ENCODE data around the gene HDAC9. TPM values are rescaled to one million over a fixed set of nuclear protein-coding genes. Genes with fewer than 3 reads are reported as not detected.
A peak's percentile ranks its signal among the peaks of the same experiment; 100 is the strongest.

The HDAC9 gene
- total RNA-seq, 1 donor, result 55.0 TPM

GRCh38 chr7:18824157-18824556, 328.6 kb downstream of the HDAC9 start:
- DNase-seq (ENCODE audit: low read depth), result no peak
- no peak for TF ChIP-seq CTCF (IDR thresholded peaks at IDR 0.05; ENCODE audit: insufficient read depth, low read length)
- H3K4me3 ChIP-seq (ENCODE audit: low read depth, low read length), result no peak overlapping the region

DNA sequence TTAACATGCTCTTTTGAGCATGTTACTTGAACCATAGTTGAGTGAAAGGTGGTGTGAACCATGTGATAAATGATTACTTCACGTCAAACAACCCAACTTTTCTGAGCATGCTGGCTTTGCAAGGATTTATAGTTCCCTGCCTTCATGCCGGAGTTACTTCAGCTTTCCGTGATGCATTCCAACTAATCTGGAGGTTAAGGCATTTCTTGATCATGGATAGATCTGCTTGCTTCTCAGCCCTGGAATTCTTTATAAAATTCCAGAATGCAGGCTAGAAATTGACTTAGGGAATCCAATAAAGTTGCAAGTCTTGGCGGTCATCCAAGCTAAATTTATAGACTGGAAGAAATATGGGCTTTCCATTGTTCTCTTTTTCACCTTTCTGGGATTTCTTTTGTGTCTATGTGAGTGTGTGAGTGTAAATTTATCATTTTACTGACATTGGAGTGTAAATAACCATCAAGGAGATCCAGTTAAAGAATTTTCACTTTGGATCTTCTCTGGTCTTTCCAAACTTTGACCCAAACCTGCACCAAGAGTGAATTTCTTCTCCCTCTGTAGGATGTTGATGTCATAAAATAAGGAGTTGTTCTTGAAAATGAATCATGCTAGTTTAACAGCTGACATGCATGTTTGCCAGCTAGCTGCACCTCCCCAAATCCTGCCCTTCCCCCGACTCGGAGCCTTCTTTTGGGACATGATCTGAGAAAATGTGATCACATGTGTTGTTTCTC, 332.9 kb downstream of the HDAC9 start:
- TF ChIP-seq CTCF (IDR thresholded peaks at IDR 0.05; ENCODE audit: insufficient read depth, low read length), result no peak
- no peak overlapping the region for H3K4me3 ChIP-seq (ENCODE audit: low read depth, low read length)
- peak; percentile 18 for DNase-seq (ENCODE audit: low read depth)

- TF ChIP-seq CTCF (IDR thresholded peaks at IDR 0.05; ENCODE audit: insufficient read depth, low read length), result no peak
- no peak overlapping the region for H3K4me3 ChIP-seq (ENCODE audit: low read depth, low read length)
- no peak for DNase-seq (ENCODE audit: low read depth)
These were observed 333.7 kb downstream of the HDAC9 start for GRCh38 chr7:18828994-18829857.

DNA sequence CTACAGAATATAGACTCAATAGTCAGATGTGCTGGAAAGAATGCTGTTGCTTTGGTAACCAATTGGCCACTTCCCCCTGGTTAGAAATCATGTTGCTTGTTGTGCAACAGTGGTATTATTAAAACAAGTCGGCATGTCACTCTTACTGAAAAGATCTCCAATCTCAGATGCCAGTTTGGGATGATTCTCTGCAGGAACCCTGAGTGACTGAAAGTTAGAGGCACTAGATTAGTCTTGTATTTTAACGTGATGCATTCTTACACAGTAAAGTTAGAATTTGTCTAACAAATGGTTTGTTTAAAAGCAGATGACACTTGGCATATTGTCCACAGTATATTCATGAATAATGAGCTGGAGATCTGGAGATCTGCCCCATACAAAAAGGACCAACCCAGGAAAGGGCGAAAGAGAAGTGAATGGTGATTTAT, 334.3 kb downstream of the HDAC9 start:
- peak; percentile 86 for DNase-seq (ENCODE audit: low read depth)
- no peak for TF ChIP-seq CTCF (IDR thresholded peaks at IDR 0.05; ENCODE audit: insufficient read depth, low read length)
- H3K4me3 ChIP-seq (ENCODE audit: low read depth, low read length), result no peak overlapping the region

DNA sequence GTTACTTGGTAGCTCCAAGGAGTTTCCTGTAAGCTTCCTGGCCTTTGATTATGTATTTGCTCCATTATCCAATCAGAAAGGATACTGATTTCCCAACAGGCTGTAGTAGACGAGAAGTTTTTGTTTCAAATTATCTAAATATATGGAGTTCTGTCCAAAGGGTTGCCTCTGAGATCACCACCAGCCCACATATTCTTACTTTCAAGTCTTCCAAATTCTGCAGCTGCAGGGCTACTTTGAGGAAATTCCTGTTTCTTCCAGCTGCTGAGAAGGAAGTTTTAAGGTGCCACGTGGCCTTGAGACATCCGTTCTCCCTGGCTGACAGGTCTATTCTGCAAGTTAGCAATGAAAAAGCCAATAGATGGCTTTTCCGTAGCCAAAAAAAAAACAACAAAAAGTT, 335.9 kb downstream of the HDAC9 start:
- DNase-seq (ENCODE audit: low read depth), result peak; percentile 58
- TF ChIP-seq CTCF (IDR thresholded peaks at IDR 0.05; ENCODE audit: insufficient read depth, low read length), result no peak
- H3K4me3 ChIP-seq (ENCODE audit: low read depth, low read length), result no peak overlapping the region

- no peak for TF ChIP-seq CTCF (IDR thresholded peaks at IDR 0.05; ENCODE audit: insufficient read depth, low read length)
- no peak overlapping the region for H3K4me3 ChIP-seq (ENCODE audit: low read depth, low read length)
- DNase-seq (ENCODE audit: low read depth), result no peak
These were observed 336.4 kb downstream of the HDAC9 start for GRCh38 chr7:18831943-18832342.

All from fibroblast of the aortic adventitia (primary cell).